Mesenchymal stem cell (in vitro differentiated cells and primary cell): ENCODE measurements around the gene MROH2B. TPM values are rescaled to one million over a fixed set of nuclear protein-coding genes. Genes with fewer than 3 reads are reported as not detected.

Experiments used
- small RNA-seq: library from polyadenylated mRNA; stranded (forward); fragments of <200 nt; extraction: miRNeasy Mini kit (QIAGEN cat#:217004); gene quantifications from one replicate; pipeline ENCODE3, GENCODE V24; 2013; ENCODE audit warnings: low read depth

MROH2B gene

Small RNA genes within 50 kb of the gene (small RNA-seq; reads per million reads assigned to genes)
- not detected for gene AC114967.1
